GM18508 (cell line): ENCODE measurements around the gene ODAPH.
"Not testable (repeated sequence)": the region's sequence is repeated elsewhere in the genome, so short reads cannot be mapped to it uniquely, and the experiment has no call there.

Source experiments
- ATAC-seq: cut with Tn5 transposase; IDR thresholded peaks from one replicate; pipeline ENCODE4 v1.9.1; 2021; ENCODE audit warnings: moderate number of reproducible peaks; ENCODE audit not compliant: insufficient read depth, unreplicated experiment

Gene ODAPH, protein sequence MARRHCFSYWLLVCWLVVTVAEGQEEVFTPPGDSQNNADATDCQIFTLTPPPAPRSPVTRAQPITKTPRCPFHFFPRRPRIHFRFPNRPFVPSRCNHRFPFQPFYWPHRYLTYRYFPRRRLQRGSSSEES

DNA sequence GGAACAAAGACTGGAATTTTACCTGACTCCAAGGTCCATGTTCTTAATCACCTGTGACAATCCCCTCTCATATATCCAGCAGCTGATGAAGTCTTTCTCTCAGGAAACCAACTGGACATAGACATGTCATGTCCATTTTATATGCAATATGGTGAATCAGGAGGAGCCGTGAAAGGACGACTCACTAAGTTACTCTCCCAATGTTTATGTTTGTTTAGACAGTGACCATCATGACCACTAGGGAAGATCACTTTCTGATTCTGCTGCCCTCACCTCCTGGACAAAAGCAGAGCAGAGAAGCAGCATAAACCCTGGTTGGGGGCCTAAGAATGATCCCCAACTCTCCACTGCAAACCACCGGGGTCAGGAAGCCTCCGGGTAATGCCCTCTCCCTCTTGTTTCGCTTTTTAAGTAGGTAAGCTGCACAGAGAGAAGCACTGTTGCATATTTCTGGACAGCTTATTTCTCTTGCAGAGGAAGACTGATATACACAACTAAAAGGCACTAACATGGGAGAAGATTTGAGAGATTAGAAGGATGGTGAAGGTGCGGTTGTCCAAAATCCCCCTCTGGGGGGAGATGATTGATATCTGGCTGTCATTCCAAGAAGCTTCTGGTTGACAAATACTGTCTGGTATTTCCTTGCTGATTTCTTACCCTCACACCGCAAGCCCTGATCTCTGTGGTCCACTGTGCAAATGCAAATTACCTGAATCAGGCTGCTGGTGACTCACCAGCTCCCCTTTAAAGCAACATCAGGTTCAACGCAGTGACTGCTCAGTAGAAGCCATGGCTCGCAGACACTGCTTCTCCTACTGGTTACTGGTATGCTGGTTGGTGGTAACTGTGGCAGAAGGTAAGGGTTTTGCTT, at the start of gene ODAPH:
TSS of gene ODAPH (plus strand) at position 773 of the 871 bp plus-strand sequence. CDS start at position 790, 17 bp downstream.
- peak; percentile 98 for ATAC-seq

DNA sequence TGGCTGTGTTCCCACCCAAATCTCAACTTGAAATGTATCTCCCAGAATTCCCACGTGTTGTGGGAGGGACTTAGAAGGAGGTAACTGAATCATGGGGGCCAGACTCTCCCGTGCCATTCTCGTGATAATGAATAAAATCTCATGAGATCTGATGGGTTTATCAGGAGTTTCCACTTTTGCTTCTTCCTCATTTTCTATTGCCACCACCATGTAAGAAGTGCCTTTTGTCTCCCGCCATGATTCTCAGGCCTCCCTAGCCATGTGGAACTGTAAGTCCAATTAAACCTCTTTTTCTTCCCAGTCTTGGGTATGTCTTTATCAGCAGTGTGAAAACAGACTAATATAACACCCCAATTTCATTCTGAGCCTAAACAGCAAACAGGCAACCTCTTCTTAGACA, 46.3 kb upstream of the ODAPH start:
- not testable (repeated sequence) for ATAC-seq

DNA sequence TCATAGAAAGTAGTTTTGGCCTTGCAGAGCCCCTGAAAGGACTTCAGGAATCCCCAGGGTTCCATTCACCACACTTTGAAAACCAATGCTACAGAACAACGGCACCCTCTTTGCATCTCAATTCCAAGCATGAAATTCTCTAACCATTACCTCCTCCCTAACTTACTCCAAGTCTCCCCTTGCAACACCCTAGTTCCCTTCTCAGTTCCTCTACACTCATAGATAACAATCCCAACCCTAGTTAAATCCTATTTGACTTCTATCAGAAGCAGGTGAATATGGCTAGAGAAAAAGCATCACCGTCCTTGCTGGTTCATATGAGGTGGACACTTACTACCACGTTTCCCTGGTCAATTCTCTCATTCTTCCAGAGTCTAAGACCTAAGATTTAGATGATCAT, 44.0 kb upstream of the ODAPH start:
- ATAC-seq, result no peak

DNA sequence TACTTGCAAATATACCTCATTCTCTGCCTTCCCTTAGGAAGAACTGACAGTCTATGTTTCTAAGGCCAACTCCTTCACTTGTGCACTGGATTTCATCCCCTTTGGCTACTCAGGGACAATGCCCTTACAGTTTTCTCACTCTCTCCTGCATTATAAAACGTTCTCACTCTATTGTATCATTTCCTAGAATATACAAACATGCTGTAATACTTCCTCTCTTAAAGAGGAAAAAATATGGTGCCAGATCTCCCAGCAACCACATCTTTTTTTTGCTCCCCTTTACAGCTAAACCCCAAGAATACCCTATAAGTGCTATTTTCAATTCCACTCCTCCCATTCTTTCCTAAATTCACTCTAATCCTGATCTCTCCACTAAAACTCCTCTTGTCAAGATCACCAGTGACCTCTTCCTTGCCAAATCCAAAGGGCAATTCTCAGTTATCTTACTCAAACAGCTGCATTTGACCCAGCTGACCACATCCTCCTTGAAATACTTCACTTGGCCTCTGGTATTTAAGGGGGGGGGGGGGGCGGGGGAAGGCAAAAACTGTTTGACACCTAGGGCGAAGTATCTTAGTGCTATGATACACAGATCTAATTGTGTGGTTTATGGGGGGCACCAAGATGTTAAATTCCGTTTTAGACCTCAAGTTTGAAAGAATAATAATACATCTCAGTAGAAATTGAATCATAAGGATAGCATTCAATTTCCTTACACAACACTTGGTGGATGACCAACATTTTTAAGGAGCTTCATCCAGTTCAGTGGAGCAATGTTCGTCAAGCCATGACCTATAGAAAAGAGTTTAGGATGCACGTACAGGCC, 43.3 kb upstream of the ODAPH start:
- no peak for ATAC-seq

DNA sequence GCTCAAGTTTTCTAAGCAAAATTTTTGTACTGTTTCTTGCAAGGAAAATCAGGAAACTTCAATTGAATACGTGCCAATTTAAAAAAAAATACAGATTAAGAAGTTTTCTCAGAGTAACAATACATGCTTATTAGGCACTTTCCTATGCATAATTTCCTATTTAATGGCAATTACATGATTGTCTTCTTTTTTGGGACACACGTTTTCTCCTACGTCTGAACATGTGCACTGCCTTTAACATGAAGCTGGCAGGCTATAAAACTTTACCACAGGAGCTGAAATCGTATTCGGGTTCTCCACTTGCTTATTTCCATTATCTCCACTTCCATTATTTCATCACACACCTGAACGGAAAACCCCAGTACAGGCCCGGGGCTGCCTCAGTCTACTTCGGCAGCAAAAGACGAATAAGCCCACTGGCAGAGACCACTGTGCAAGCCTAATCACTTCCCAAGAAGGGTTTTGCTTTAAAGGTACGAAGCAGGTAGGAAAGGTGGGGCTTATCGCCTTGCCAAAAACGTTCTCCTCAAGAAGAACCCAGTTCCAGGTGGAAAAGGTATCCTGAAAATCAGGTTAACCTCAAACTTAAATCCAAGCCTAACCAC, 42.2 kb upstream of the ODAPH start:
- ATAC-seq, result no peak

DNA sequence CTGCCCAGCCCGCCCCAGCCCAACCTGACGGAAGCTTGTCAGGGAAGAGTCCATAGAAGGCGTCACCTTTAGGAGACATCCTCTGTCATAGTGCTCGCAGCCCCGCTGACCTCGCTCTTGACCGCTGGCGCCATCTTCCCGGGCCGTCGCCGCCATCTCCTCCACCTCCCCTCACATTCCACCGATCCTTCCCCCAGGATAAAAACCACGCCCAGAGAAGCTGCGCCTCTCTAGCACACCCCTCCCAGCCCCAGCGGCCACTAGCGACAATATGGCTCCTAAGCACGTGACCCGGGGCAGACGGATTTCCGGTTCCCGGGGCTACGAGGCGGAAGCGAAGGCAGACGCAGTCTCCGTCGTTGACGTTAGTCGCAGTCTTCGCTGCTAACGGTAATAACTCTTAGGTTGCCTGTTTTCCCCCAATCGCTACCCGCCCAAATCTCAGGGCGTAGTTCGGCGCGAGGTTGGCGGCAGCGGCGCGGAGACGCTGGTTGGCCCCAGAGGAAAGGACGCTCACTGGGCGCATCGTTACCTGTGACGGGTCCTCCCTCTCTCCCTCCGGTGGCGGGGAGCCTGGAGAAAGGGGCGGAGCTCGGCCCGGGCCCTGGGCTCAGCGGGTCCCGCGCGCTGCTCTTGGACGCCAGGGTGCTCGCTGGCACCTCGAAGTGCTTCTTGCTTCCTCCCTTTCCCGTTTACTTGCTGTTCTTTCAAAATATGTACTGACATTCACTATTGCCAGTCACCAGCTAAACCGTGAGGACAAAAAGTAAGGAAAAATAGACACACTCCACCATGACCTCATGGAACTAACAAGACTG, 41.5 kb upstream of the ODAPH start, which contains the start of the genes RCHY1 and THAP6:
TSS of gene RCHY1 (minus strand) at position 273 of the 818 bp plus-strand sequence. CDS start at position 156, 117 bp downstream.
TSS of gene THAP6 (plus strand) at position 343 of the 818 bp plus-strand sequence. CDS start 980 bp downstream, outside the sequence.
- ATAC-seq, result peak; percentile 89

DNA sequence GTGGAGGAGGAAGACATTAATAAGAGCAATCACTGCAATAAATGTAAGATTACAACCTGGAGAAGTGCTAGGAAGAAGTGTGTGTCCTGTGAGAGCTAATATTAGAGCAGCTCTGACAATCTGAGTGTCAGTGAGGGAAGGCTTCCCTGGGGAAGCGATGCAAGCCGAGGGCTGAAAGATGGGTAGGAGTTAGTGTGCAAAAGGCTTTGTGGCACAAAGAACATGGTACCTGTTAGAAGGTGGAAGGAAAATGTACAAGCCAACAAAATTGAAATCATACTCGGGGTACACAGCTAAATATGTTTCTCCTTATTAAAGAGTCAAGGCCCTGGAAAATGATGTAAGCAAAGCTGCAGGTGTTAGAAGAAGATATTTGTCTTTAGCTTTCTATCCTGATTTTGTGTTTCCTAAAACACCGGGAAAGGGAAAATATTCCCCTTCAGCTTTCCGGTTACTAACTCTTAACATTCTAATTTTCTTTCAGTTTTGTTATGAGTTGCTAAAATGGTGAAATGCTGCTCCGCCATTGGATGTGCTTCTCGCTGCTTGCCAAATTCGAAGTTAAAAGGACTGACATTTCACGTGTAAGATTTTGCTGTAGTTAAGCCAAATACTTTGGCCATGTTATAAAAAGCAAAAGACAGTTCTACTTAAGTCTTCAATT, 40.8 kb upstream of the ODAPH start:
- ATAC-seq, result peak; percentile 0

DNA sequence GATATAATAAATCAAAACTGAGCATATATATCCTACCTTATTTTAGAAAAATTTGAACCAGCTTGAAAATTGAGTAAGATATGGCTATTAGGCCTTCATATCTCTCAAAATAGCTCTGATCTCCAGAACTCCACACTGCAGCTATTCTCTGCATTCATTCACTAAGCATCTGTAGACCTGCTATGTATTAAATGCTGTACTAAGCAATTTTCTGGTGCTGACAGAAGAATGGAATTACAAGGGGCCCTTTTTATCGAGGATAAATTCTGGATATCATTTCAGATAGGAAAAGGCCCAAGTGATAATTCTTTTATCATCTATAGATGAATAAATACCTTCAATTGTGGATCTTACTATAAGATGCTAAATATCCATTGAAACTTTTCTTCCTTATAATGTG, 39.7 kb upstream of the ODAPH start:
- ATAC-seq, result no peak

DNA sequence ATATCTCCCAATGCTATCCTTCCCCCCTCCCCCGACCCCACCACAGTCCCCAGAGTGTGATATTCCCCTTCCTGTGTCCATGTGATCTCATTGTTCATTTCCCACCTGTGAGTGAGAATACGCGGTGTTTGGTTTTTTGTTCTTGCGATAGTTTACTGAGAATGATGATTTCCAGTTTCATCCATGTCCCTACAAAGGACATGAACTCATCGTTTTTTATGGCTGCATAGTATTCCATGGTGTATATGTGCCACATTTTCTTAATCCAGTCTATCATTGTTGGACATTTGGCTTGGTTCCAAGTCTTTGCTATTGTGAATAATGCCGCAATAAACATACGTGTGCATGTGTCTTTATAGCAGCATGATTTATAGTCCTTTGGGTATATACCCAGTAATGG, 36.4 kb upstream of the ODAPH start:
- not testable (repeated sequence) for ATAC-seq

DNA sequence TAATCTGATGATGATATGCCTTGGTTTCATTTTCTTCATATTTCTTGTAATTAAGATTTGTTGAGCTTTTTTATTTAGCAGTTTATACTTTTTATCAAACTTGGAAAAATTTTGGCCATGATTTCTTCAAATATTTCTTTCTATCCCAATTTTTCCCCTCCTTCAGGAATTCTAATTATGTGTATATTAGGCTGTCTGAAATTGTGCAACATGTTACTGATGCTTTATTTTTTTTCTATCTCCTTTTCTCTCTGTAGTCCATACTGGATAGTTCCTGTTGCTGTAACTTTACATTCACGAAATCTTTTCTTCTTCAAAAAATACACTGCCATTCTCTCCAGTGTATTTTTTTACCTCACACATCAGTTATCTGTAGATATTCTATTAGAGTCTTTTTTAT, 30.8 kb upstream of the ODAPH start:
- ATAC-seq, result no peak

DNA sequence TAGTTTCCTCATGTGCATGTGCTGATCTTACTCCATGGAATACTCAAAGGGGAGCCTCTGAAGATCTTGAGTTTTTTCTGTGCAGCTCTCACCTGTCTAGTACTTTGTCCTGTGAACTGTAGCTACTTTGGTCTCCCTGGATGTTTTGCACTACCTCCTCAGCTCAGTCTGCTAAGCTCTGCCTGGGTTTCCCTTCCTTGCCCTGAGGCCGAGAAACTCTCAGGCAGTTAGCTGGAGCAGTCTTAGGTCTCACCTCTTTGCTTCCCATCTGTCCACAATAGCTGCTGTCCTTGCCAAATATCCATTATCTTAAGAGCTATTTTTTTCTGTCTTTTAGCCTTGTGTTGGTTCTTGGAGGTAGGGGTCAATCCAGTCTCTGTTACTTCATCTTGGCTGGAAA, 30.0 kb upstream of the ODAPH start:
- ATAC-seq, result no peak

DNA sequence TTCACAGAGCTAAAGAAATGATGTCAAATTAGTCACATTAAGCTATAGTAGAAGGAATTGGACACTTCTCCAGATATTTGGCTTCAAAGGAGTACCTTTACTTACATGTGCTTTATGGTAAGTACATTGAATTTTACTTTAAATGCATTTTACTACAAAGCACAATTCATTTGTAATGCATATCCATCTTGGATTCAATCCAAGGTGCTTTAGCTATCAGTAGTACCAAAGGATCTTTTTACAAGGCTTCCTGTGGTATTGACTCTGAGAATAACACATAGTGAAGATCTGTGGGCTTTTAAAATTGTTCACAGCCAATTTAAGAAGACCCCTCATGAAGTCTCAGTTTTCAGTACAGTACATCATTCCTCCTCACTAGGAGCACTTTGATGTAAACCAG, 28.4 kb upstream of the ODAPH start:
- ATAC-seq, result no peak

DNA sequence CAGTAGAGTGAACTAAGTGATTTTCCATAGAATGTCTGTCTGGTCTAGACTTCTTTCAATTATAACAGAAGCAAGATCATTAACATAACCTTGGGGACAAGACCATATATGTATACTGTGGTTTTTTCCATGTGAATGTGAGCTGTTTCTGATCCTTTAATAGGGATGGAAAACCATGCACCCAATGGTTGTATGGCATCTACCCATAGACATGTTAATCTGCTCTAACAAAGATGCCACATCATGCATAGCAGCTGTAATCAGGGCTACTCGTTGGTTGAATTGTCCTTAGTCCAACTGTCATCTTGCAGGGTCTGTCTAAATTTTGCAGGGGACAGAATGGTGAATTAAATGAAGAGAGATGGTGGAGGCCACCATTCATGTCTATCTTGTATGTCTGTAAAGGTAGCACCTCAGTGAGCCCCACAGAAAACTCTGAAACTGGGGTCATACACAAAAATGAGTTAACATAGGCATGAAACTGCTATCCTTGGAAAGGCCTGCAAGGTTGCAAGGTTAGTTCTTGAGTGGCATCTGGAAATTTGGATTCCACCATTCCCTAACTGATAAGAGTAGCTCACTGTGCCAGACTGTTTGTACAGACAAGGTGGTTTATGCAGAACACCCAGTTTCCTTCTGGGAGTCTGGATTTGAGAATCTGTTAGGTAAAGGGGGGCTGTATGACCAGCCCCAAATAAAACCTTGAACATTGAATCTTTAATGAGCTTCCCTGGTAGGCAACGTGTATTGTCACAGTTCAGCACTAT, 25.1 kb upstream of the ODAPH start:
- no peak for ATAC-seq

DNA sequence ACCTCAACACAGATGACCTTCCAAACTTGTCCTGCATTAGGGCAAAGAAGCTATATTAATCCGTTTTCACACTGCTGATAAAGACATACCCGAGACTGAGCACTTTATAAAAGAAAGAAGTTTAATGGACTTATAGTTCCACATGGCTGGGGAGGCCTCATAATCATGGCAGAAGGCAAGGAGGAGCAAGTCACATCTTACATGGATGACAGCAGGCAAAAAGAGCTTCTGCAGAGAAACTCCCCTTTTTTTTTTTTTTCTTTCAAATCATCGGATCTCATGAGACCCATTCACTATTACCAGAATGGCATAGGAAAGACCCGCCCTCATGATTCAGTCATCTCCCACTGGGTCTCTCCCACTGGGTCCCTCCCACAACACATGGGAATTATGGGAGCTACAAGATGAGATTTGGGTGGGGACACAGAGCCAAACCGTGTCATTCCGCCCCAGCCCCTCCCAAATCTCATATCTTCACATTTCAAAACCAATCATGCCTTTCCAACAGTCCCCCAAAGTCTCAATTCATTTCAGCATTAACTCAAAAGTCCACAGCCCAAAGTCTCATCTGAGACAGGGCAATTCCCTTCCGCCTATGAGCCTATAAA, 24.2 kb upstream of the ODAPH start:
- ATAC-seq, result not testable (repeated sequence)

DNA sequence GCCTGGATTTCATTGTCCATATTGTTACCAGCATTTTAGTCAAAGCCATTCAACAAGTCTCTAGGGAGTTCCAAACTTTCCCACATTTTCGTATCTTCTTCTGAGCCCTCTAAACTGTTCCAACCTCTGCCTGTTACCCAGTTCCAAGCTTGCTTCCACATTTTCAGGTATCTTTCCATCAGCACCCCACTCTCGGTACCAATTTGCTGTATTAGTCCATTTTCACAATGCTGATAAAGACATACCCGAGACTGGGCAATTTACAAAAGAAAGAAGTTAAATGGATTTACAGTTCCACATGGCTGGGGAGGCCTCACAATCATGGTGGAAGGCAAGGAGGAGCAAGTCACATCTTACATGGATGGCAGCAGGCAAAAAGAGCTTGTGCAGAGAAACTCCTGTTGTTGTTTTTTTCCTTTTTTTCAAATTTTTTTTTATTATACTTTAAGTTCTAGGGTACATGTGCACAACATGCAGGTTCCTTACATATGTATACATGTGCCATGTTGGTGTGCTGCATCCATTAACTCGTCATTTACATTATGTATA, 22.5 kb upstream of the ODAPH start:
- ATAC-seq, result not testable (repeated sequence)

DNA sequence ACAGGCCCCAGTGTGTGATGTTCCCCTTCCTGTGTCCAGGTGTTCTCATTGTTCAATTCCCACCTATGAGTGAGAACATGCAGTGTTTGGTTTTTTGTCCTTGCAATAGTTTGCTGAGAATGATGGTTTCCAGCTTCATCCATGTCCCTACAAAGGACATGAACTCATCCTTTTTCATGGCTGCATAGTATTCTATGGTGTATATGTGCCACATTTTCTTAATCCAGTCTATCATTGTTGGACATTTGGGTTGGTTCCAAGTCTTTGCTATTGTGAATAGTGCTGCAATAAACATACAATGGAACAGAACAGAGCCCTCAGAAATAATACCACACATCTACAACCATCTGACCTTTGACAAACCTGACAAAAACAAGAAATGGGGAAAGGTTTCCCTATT, 21.9 kb upstream of the ODAPH start:
- not testable (repeated sequence) for ATAC-seq

DNA sequence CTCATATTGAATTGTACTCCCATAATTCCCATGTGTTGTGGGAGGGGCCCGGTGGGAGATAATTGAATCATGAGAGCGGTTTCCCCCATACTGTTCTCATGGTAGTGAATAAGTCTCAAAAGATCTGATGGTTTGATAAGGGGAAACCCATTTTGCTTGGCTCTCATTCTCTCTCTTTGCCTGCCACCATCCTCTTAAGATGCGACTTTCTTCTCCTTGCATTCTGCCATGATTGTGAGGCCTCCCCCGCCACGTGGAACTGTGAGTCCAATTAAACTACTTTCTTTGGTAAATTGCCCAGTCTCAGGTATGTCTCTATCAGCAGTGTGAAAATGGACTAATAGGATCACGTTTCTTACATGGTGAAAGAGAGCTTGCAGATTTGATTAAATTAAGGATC, 18.6 kb upstream of the ODAPH start:
- not testable (repeated sequence) for ATAC-seq

DNA sequence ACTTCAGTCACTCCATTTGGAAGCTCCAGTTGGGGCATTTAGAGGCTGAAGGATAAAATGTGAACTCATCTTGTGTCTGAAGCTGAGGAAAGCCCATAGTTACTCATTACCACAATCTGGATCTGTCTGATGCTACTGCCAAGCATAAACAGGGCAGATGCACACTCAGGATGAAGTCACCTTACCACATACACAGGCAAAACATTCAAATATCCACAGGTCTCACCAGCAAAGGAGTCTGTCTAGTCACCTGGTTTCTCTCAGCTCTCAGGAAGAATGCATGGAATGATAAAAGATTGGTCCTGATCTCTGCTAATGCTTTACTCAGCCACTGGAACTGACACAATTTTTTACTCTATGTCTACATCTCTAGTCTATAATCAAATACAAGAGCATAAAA, 13.0 kb upstream of the ODAPH start:
- ATAC-seq, result no peak
